Activated naive CD4-positive, alpha-beta T cell treated with anti-CD3 and anti-CD28 coated beads, Interleukin-2, amount 50 U/mL, for 24 hours (primary cell): ENCODE data around the gene LRRC4C.

Source experiments
- H3K27ac Mint-ChIP-seq: one replicate; pipeline ENCODE4 v1.8.0; 2021; ENCODE audit warnings: mild to moderate bottlenecking, mixed read lengths
- H3K27me3 Mint-ChIP-seq: one replicate; pipeline ENCODE4 v1.8.0; 2021; ENCODE audit warnings: mixed read lengths
- H3K36me3 Mint-ChIP-seq: one replicate; pipeline ENCODE4 v1.8.0; 2021; ENCODE audit warnings: mixed read lengths
- H3K4me1 Mint-ChIP-seq: one replicate; pipeline ENCODE4 v1.8.0; 2021; ENCODE audit warnings: mixed read lengths
- H3K4me3 Mint-ChIP-seq: one replicate; pipeline ENCODE4 v1.8.0; 2021; ENCODE audit warnings: mild to moderate bottlenecking, mixed read lengths
- H3K9me3 Mint-ChIP-seq: one replicate; pipeline ENCODE4 v1.8.0; 2021; ENCODE audit warnings: mixed read lengths

The LRRC4C gene

DNA sequence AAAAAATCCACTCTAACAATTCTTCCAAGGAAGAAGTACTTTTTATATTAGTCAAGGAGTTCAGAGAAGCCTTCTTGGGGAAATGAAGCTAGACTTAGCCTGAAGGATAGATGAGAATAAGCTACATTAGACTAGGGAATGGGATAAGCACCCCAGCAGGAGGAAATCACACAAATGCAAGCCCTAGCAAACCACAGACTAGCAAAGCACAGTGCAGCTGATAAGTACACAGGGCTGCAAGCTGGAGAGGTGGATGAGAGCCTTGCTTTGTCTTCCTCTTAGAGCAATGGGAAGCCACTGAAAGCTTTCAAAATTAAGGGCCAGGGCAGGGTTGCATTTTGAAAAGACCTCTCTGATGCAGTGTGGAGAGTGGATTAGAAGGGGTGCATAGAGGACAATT lies 946.2 kb downstream of the LRRC4C start:
- Mint-ChIP-seq H3K4me3 (no peak overlapping the region), H3K36me3 (no peaks in the 10 kb centered on the region), H3K9me3 (peaks cover 12% of the 10 kb centered on the region), H3K27me3 (no peaks in the 10 kb centered on the region), H3K27ac (no peak overlapping the region), H3K4me1 (no peaks in the 10 kb centered on the region)

DNA sequence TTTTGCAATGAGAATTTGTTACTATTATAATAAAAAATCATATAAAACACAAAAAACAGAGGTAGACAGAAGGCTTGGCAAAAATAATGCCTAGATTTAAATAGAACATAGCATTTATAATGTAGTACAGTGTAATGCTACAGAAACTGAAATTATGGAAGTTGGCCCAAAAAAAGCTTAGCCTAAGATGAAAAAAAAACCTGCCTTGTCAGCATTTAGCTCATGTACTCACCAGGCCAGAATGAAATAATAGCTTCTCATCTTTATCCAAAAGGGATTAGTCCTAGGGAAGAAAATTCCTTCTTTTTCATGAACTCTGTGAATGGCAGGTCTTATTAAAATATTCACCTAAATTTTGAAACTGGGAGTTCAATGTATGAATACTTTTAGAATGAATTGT lies 951.1 kb downstream of the LRRC4C start:
- Mint-ChIP-seq H3K4me3 (no peak overlapping the region), H3K27me3 (no peaks in the 10 kb centered on the region), H3K4me1 (no peaks in the 10 kb centered on the region), H3K27ac (no peak overlapping the region), H3K36me3 (no peaks in the 10 kb centered on the region), H3K9me3 (peaks cover 3% of the 10 kb centered on the region)

DNA sequence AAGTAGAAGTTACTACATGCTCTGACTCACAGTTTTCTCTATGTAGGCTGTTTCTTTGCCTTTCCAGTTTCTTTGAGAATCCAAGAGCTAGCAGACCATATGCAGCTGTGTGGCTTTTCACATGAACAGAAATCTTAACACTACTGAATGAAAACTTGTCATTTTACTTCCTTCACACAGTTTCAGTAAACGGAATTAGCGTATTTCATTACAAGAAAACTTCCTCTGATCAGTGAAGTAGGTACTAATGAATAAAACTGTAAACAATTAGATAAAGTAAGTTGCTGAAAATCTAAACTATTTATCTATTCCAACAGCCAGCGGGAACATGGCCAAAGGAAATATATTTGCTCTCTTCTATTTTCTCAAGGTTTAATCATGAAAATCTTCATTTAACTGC lies 953.2 kb downstream of the LRRC4C start:
- H3K4me1 Mint-ChIP-seq, result no peaks in the 10 kb centered on the region

DNA sequence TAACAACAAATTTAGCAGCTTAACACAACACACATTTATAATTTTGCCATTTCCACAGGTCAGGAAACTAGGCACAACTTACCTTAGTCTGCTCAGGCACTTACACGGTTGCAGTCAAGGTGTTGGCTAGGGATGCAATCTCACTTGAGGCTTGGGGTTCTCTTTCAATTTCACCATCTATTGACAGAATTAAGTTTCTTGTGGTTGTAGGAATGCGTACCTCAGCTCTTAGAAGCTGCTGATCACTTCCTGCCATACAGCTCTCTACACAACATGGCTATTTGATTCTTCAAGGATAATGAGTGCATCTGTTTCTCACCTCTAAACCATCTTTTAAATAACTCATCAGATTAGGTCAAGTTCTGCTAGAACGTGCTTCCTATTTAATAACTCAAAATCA lies 968.1 kb downstream of the LRRC4C start:
- Mint-ChIP-seq H3K36me3 (no peaks in the 10 kb centered on the region), H3K27ac (no peak overlapping the region), H3K27me3 (no peaks in the 10 kb centered on the region), H3K9me3 (no peaks in the 10 kb centered on the region), H3K4me3 (no peak overlapping the region), H3K4me1 (no peaks in the 10 kb centered on the region)

More for the DNA sequence above, 953.2 kb downstream of the LRRC4C start:
- Mint-ChIP-seq H3K9me3 (peaks cover 10% of the 10 kb centered on the region), H3K27ac (no peak overlapping the region), H3K36me3 (no peaks in the 10 kb centered on the region), H3K27me3 (no peaks in the 10 kb centered on the region), H3K4me3 (no peak overlapping the region)

DNA sequence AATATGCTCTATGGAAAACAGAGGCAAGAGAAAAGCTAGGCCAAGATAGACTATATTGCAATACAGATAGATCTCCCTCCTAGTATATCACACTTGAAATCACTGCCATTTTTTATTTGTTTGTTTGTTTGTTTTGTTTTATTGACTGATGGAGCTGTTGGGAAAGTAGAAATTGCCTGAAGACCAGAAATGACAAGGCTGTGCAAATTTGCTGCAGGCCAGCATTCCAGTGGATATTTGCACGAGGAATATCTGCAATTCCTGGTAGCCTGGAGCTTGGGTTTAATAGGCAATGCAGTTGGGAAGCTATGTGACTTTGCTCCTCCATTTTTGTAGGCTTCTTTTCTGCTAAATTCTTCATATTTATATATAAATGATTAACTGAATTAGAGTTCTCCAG lies 991.7 kb downstream of the LRRC4C start:
- no peak overlapping the region for H3K27ac Mint-ChIP-seq
- no peak overlapping the region for H3K4me3 Mint-ChIP-seq
- H3K4me1 Mint-ChIP-seq, result no peaks in the 10 kb centered on the region
- H3K9me3 Mint-ChIP-seq, result peaks cover 6% of the 10 kb centered on the region
- no peaks in the 10 kb centered on the region for H3K27me3 Mint-ChIP-seq
- H3K36me3 Mint-ChIP-seq, result no peaks in the 10 kb centered on the region

DNA sequence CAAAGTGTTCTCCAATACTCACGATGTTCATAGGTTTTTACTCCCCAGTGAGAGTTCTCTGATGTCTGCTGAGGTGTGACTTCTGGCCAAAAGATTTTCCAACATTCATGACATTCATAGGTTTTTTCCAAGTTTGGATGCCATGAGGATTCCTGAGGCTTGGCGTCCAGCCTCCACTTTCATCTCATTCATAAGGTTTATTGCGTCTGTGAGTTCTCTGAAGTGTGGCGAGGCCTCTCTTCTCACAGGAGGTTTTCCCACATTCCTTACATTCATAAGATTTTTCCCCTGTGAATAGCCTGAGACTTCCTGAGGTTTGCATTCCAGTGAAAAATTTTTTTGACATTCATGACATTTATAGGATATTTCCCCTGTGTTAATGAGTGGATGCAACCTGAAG lies 1014.1 kb downstream of the LRRC4C start:
- no peak overlapping the region for H3K4me3 Mint-ChIP-seq
- H3K4me1 Mint-ChIP-seq, result no peaks in the 10 kb centered on the region
- no peaks in the 10 kb centered on the region for H3K27me3 Mint-ChIP-seq
- H3K27ac Mint-ChIP-seq, result no peak overlapping the region
- peaks cover 10% of the 10 kb centered on the region for H3K9me3 Mint-ChIP-seq
- H3K36me3 Mint-ChIP-seq, result no peaks in the 10 kb centered on the region

DNA sequence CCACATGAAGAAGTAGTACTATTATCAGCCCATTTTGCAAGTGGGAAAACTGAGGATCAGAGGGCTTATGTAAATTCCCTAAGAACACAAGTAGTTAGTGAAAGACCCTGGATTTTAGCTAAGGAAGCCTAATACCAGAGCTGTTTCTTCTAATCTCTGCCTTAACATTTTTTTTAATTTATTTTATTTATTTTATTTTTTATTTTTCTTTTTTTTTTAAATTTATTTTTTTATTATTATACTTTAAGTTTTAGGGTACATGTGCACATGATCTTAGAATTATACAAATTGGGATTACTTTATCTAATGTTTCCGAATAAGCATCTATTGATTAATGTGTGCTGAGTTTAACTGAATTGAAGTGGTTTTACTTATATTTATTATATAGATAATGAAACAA lies 1015.3 kb downstream of the LRRC4C start:
- H3K4me1 Mint-ChIP-seq, result no peaks in the 10 kb centered on the region
- H3K4me3 Mint-ChIP-seq, result no peak overlapping the region
- H3K27me3 Mint-ChIP-seq, result no peaks in the 10 kb centered on the region
- no peaks in the 10 kb centered on the region for H3K36me3 Mint-ChIP-seq
- H3K27ac Mint-ChIP-seq, result no peak overlapping the region
- H3K9me3 Mint-ChIP-seq, result peaks cover 10% of the 10 kb centered on the region

DNA sequence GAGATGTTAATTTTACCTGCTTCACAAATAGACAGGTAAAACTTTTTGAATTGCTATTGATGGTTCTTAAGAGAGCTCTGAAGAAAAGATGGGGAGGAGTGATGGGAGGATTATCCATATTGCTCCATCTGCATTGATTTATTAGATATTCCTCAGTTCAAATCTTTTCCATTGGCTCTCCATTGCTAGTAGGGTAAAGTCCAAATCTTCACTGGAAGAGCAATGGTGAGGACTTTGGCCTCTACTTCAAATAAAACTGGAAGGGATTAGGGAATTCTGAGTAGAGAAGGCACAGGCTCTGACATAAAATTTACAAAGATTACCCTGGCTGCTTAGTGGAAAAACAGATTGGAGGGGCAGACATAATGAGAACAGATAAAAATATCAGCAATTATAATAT lies 1024.1 kb downstream of the LRRC4C start:
- Mint-ChIP-seq H3K4me3 (no peak overlapping the region), H3K36me3 (no peaks in the 10 kb centered on the region), H3K9me3 (peaks cover 9% of the 10 kb centered on the region), H3K4me1 (no peaks in the 10 kb centered on the region), H3K27ac (no peak overlapping the region), H3K27me3 (no peaks in the 10 kb centered on the region)

DNA sequence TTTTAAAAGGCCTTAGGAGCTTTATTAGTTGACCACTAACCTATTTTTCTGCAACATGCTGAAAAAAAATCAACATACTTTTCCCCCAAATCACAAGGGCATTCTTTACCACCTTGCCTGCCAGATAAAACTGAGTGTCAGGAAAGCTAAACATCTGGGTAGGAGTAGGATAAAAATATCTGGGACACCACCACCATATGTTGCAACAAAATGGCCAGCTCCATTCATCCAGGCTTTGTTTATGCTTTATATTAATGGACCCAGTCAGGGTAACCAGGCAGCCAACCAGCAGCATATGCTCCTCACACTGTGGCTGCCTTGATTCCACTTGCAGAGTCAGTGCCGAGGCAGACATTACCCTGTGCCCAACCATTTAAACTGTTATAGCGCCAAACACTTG lies 1024.5 kb downstream of the LRRC4C start:
- H3K27ac Mint-ChIP-seq, result no peak overlapping the region
- peaks cover 9% of the 10 kb centered on the region for H3K9me3 Mint-ChIP-seq
- H3K36me3 Mint-ChIP-seq, result no peaks in the 10 kb centered on the region
- H3K27me3 Mint-ChIP-seq, result no peaks in the 10 kb centered on the region
- no peaks in the 10 kb centered on the region for H3K4me1 Mint-ChIP-seq
- H3K4me3 Mint-ChIP-seq, result no peak overlapping the region

DNA sequence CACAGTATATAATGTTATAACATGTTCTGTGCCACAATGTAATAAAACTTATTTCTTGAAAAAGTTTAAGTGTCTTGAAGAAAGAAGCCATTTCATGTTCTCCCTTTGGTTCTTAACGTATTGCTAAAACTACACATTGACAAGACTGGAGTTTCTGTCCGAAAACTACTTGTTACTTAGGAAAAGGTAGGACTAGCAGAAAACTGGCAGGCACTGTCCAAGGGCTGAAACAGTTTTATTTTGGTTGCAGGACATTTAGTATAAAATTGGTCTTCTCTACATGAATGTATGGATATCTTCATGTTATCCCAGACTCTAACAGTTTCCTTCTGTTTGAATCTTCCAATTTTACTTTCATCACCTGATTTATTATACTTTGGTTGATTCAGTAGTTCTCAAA lies 1027.1 kb downstream of the LRRC4C start:
- no peaks in the 10 kb centered on the region for H3K27me3 Mint-ChIP-seq
- H3K4me1 Mint-ChIP-seq, result no peaks in the 10 kb centered on the region
- H3K9me3 Mint-ChIP-seq, result peaks cover 9% of the 10 kb centered on the region
- H3K36me3 Mint-ChIP-seq, result no peaks in the 10 kb centered on the region
- H3K4me3 Mint-ChIP-seq, result no peak overlapping the region
- no peak overlapping the region for H3K27ac Mint-ChIP-seq

DNA sequence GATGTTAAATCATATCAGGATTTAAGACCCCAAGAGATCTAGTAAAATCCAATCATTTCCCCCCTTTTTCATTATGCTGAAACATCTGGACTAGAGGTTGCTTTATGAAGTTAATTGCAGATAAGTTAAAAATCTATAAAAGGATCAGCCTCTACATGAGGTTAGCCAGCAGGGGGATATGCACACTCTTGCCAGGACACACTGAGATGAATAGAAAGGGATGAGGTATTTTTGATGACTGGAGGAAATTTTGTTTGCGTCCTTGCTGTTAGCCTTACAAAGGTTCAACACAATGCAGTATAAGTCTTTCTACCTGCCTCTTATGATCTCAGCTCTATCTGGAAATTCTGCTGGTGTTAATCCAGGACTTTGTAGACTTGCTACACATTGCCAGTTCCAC lies 1034.3 kb downstream of the LRRC4C start:
- H3K9me3 Mint-ChIP-seq, result peaks cover 10% of the 10 kb centered on the region
- H3K27ac Mint-ChIP-seq, result no peak overlapping the region
- no peaks in the 10 kb centered on the region for H3K4me1 Mint-ChIP-seq
- H3K27me3 Mint-ChIP-seq, result no peaks in the 10 kb centered on the region
- no peak overlapping the region for H3K4me3 Mint-ChIP-seq
- H3K36me3 Mint-ChIP-seq, result no peaks in the 10 kb centered on the region

DNA sequence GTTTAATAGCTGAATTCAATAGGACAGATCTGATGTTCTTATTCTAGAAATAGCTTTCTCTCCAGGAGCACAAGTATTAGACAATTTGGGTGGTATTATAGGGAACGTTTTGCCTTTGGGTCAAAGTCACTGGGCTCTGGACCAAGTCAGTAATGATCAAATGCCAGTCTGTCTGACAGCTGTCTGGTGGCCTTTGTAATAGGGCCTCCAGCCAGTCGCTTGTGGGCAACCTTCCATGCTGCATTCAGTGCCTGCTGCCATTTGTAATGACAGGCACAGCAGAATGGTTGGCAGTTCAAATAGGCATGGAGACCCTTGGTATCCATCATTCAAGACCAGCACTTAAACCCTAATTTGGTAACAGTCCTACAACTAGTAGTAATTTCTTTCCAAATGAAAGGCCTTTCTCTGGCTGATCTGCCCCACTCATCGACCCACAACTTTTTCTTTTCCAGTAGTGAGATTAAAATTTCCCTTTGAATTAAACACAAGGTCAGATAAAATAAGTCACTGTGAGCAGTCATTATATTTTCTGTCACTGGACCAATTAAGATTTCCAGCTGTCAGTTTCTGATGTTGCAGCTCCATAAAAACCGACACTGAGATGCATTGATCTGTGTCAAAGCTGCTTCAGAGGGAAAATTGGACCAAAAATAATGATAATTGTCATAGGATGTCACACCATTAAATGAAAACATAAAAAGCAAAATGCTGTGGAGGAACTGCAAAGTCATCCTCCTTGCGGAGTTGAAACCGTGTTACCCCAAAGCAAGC lies 1038.1 kb downstream of the LRRC4C start:
- H3K4me1 Mint-ChIP-seq, result no peaks in the 10 kb centered on the region
- no peak overlapping the region for H3K27ac Mint-ChIP-seq
- H3K4me3 Mint-ChIP-seq, result no peak overlapping the region
- no peaks in the 10 kb centered on the region for H3K36me3 Mint-ChIP-seq
- no peaks in the 10 kb centered on the region for H3K27me3 Mint-ChIP-seq
- peaks cover 11% of the 10 kb centered on the region for H3K9me3 Mint-ChIP-seq

DNA sequence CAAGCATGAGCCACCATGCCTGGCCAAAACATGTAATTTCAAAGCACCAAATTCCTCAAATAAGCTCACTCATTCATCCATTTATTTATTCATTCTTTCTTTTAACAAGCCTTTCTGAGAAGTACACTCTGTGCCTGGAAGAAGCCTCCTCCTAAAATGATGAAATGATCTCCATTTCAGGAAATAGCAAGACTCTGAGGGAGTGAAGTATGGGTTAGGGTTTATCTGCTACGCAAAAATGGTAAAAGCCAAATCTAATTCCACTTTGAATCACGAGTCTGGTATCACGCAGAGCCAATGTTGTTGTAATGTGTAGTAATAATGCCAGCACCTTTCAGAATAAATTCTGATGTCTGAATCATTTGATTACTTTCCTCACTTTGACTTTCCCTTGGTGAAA lies 1041.8 kb downstream of the LRRC4C start:
- H3K27ac Mint-ChIP-seq, result no peak overlapping the region
- H3K4me1 Mint-ChIP-seq, result no peaks in the 10 kb centered on the region
- no peaks in the 10 kb centered on the region for H3K36me3 Mint-ChIP-seq
- peaks cover 10% of the 10 kb centered on the region for H3K9me3 Mint-ChIP-seq
- H3K4me3 Mint-ChIP-seq, result no peak overlapping the region
- H3K27me3 Mint-ChIP-seq, result no peaks in the 10 kb centered on the region

DNA sequence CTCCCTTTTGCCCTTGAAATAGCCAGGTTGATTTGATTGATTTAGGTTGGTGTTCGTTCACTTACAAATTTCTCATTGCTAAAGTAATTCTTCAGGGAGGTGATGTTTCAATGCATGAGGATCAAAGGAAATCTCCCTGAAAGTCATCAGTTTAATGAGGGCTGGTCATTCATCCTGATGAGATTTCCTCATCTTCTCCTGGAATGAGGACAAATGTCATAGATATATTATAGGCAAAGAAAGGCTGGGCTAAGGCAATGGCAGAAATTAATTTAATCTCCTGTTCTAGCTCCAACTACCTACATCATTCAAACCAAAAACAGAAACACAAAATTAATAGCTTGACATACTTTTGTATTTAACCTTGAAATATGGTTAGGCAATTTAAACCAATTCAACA lies 1052.1 kb downstream of the LRRC4C start:
- Mint-ChIP-seq H3K27me3 (no peaks in the 10 kb centered on the region), H3K27ac (no peak overlapping the region), H3K36me3 (no peaks in the 10 kb centered on the region), H3K9me3 (peaks cover 13% of the 10 kb centered on the region), H3K4me3 (no peak overlapping the region), H3K4me1 (no peaks in the 10 kb centered on the region)

DNA sequence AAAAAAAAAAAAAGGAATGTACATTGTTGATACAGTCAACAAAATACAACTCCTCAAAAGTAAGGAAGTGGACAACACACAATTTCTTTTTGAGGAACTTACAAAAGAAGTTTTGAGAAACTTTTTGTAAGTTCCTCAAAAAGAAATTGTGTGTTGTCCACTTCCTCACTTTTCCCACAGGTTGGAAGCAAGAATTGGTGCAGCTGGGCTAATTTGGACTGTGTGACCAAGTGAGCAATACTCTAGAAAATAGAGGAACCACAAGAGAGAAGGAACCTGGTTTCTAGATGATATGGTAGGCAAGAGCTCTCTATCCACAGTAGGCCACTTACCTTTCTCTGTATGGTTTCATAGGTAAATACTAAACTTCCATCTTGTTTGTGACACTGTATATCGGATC lies 1053.8 kb downstream of the LRRC4C start:
- Mint-ChIP-seq H3K4me1 (no peaks in the 10 kb centered on the region), H3K9me3 (peaks cover 13% of the 10 kb centered on the region), H3K36me3 (no peaks in the 10 kb centered on the region), H3K27me3 (no peaks in the 10 kb centered on the region), H3K27ac (no peak overlapping the region), H3K4me3 (no peak overlapping the region)

DNA sequence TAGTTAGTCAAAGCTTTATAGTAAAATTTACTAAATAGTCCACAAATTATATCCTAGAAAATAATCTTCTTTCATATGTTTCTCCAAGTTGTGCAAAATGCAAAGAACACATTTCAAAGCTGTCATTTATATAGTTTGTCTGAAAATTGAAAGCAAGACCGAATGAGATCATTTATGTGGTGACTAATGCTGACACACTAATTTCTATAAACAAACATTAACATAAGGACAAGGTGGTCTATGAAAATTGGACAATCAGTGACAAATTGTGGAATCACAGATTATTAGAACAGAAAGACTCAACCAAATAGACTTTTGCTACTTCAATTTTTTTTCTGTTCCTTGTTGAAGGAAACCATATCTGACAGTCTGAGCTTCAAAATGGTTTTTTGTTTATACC lies 1056.1 kb downstream of the LRRC4C start:
- Mint-ChIP-seq H3K27me3 (no peaks in the 10 kb centered on the region), H3K4me1 (no peaks in the 10 kb centered on the region), H3K9me3 (peaks cover 13% of the 10 kb centered on the region), H3K27ac (no peak overlapping the region), H3K4me3 (no peak overlapping the region), H3K36me3 (no peaks in the 10 kb centered on the region)
